HG02973 (cell line): ENCODE measurements around the gene PPP2CA.
"Not testable (repeated sequence)": the region's sequence is repeated elsewhere in the genome, so short reads cannot be mapped to it uniquely, and the experiment has no call there.

ENCODE experiments used
- ATAC-seq: cut with Tn5 transposase; IDR thresholded peaks from one replicate; pipeline ENCODE4 v1.9.1; 2021; ENCODE audit warnings: moderate library complexity; ENCODE audit not compliant: unreplicated experiment

PPP2CA gene

GRCh38 chr5:134225780-134226440 lies at the start of gene PPP2CA:
Gene PPP2CA, minus strand, starts transcription at chr5:134226073. Its CDS starts 212 bp downstream, at chr5:134225861.
- peak; percentile 85 for ATAC-seq

- ATAC-seq, result no peak
Observed at GRCh38 chr5:134273642-134274395, 47.9 kb upstream of the PPP2CA start.

GRCh38 chr5:134271059-134271458 lies 45.2 kb upstream of the PPP2CA start:
- no peak for ATAC-seq

GRCh38 chr5:134268919-134269318 lies 43.0 kb upstream of the PPP2CA start:
- no peak for ATAC-seq

GRCh38 chr5:134268019-134268601 lies 42.2 kb upstream of the PPP2CA start:
- no peak for ATAC-seq

GRCh38 chr5:134267366-134268018 lies 41.6 kb upstream of the PPP2CA start:
- ATAC-seq, result no peak

- no peak for ATAC-seq
Observed at GRCh38 chr5:134263801-134264200, 37.9 kb upstream of the PPP2CA start.

GRCh38 chr5:134262629-134263028 lies 36.8 kb upstream of the PPP2CA start:
- ATAC-seq, result not testable (repeated sequence)

- no peak for ATAC-seq
Observed at GRCh38 chr5:134258896-134259295, 33.0 kb upstream of the PPP2CA start.

- ATAC-seq, result no peak
Observed at GRCh38 chr5:134257176-134257575, 31.3 kb upstream of the PPP2CA start.

- ATAC-seq, result no peak
Observed at GRCh38 chr5:134255418-134256150, 29.7 kb upstream of the PPP2CA start.

- ATAC-seq, result not testable (repeated sequence)
Observed at GRCh38 chr5:134253368-134254153, 27.7 kb upstream of the PPP2CA start.

GRCh38 chr5:134252671-134253070 lies 26.8 kb upstream of the PPP2CA start:
- no peak for ATAC-seq

GRCh38 chr5:134250949-134251348 lies 25.1 kb upstream of the PPP2CA start:
- no peak for ATAC-seq

GRCh38 chr5:134249469-134250379 lies 23.9 kb upstream of the PPP2CA start:
- no peak for ATAC-seq

GRCh38 chr5:134248256-134248655 lies 22.4 kb upstream of the PPP2CA start:
- no peak for ATAC-seq

- ATAC-seq, result no peak
Observed at GRCh38 chr5:134247428-134248224, 21.8 kb upstream of the PPP2CA start.

- no peak for ATAC-seq
Observed at GRCh38 chr5:134246771-134247427, 21.0 kb upstream of the PPP2CA start.
